Measurements from ENCODE around the gene FAM3B.

- TF ChIP-seq EP300 (IDR thresholded peaks at IDR 0.05; ENCODE audit: borderline replicate concordance) (no peak), MAX (IDR thresholded peaks at IDR 0.05) (no peak), CEBPB (IDR thresholded peaks at IDR 0.05) (no peak), REST (IDR thresholded peaks at IDR 0.05; ENCODE audit: low read depth) (no peak), EGR1 (IDR thresholded peaks at IDR 0.05) (no peak), TAF1 (IDR thresholded peaks at IDR 0.05; ENCODE audit: low read depth) (no peak), RAD21 (IDR thresholded peaks at IDR 0.05; ENCODE audit: low read depth) (no peak), CREB1 (IDR thresholded peaks at IDR 0.05; ENCODE audit: low read depth) (no peak), ZBTB7A (IDR thresholded peaks at IDR 0.05; ENCODE audit: low read depth) (no peak), TCF12 (IDR thresholded peaks at IDR 0.05; ENCODE audit: low read depth) (no peak), USF1 (IDR thresholded peaks at IDR 0.05) (no peak)
Measured at GRCh38 chr21:41363370-41364270, 47.0 kb downstream of the FAM3B start.
